Trophoblast cell (in vitro differentiated cells and primary cell): ENCODE measurements around the gene SHMT1.

Experiments
- DNase-seq, 2 donors: peaks; one replicate each; pipeline ENCODE4 v3.0.0-alpha.2; 2016
- H2AFZ ChIP-seq: 2 replicates; pipeline ENCODE4 v1.6.1; 2013; ENCODE audit warnings: low read length, moderate library complexity, mild to moderate bottlenecking; ENCODE audit not compliant: insufficient read depth, poor library complexity
- H2AK5ac ChIP-seq: 2 replicates; pipeline ENCODE4 v1.6.1; 2013; ENCODE audit warnings: mild to moderate bottlenecking, low read length
- H2BK120ac ChIP-seq: 2 replicates; pipeline ENCODE4 v1.6.1; 2013; ENCODE audit warnings: low read length, mild to moderate bottlenecking, moderate library complexity; ENCODE audit not compliant: insufficient read depth, poor library complexity
- H2BK12ac ChIP-seq: 2 replicates; pipeline ENCODE4 v1.6.1; 2013; ENCODE audit warnings: mild to moderate bottlenecking, low read length, moderate library complexity
- H2BK5ac ChIP-seq: 2 replicates; pipeline ENCODE4 v1.6.1; 2013; ENCODE audit warnings: low read length, low read depth, moderate library complexity, mild to moderate bottlenecking; ENCODE audit not compliant: poor library complexity
- H3K14ac ChIP-seq: 2 replicates; pipeline ENCODE4 v1.6.1; 2013; ENCODE audit warnings: mild to moderate bottlenecking, low read length
- H3K18ac ChIP-seq: 2 replicates; pipeline ENCODE4 v1.6.1; 2013; ENCODE audit warnings: mild to moderate bottlenecking, low read length
- H3K23ac ChIP-seq: 2 replicates; pipeline ENCODE4 v1.6.1; 2013; ENCODE audit warnings: low read length
- H3K27ac ChIP-seq: 2 replicates; pipeline ENCODE4 v1.5.1; 2013; ENCODE audit warnings: low read depth, mild to moderate bottlenecking, inconsistent platforms, low read length, moderate library complexity
- H3K27me3 ChIP-seq: 2 replicates; pipeline ENCODE4 v1.6.1; 2013; ENCODE audit warnings: inconsistent platforms, mild to moderate bottlenecking, low read length, moderate library complexity; ENCODE audit not compliant: insufficient read depth
- H3K36me3 ChIP-seq, 2 experiments: 1 replicate in 1 of 2; 2 replicates in 1 of 2; pipeline ENCODE4 v1.6.1; 2013; ENCODE audit warnings: low read length in 2 of 2, mild to moderate bottlenecking in 2 of 2, moderate library complexity in 1 of 2; ENCODE audit not compliant: insufficient read depth in 2 of 2, control insufficient read depth in 1 of 2
- H3K4ac ChIP-seq: 2 replicates; pipeline ENCODE4 v1.6.1; 2013; ENCODE audit warnings: low read depth, mild to moderate bottlenecking, low read length, moderate library complexity
- H3K4me1 ChIP-seq, 2 experiments: 1 replicate in 1 of 2; 2 replicates in 1 of 2; pipeline ENCODE4 v1.6.1; 2013; ENCODE audit warnings: low read length in 2 of 2, mild to moderate bottlenecking in 2 of 2, moderate library complexity in 1 of 2; ENCODE audit not compliant: insufficient read depth in 2 of 2, control insufficient read depth in 1 of 2
- H3K4me2 ChIP-seq: 2 replicates; pipeline ENCODE4 v1.6.1; 2013; ENCODE audit warnings: inconsistent platforms, mild to moderate bottlenecking, low read length, moderate library complexity
- H3K4me3 ChIP-seq: 2 replicates; pipeline ENCODE4 v1.5.1; 2013; ENCODE audit warnings: mild to moderate bottlenecking, low read depth, low read length, inconsistent platforms
- H3K79me1 ChIP-seq: one replicate; pipeline ENCODE4 v1.6.1; 2013; ENCODE audit warnings: low read length
- H3K79me2 ChIP-seq: 2 replicates; pipeline ENCODE4 v1.6.1; 2013; ENCODE audit warnings: low read length, mild to moderate bottlenecking; ENCODE audit not compliant: control insufficient read depth, insufficient read depth, poor library complexity
- H3K9ac ChIP-seq: 2 replicates; pipeline ENCODE4 v1.6.1; 2013; ENCODE audit warnings: mild to moderate bottlenecking, low read length
- H3K9me3 ChIP-seq: 2 replicates; pipeline ENCODE4 v1.6.1; 2013; ENCODE audit warnings: low read depth, mild to moderate bottlenecking, control low read depth, inconsistent platforms, low read length; ENCODE audit not compliant: insufficient read depth
- H4K12ac ChIP-seq: 2 replicates; pipeline ENCODE4 v1.6.1; 2013; ENCODE audit warnings: low read depth, mild to moderate bottlenecking, low read length, moderate library complexity
- H4K8ac ChIP-seq: 2 replicates; pipeline ENCODE4 v1.6.1; 2013; ENCODE audit warnings: low read depth, mild to moderate bottlenecking, low read length, moderate library complexity
- H4K91ac ChIP-seq: one replicate; pipeline ENCODE4 v1.6.1; 2013; ENCODE audit warnings: low read depth, mild to moderate bottlenecking, low read length, moderate library complexity
- WGBS: extraction: QIAGEN DNeasy Blood & Tissue Kit; methylation state at CpG from one replicate; pipeline ENCODE4 v1.1.7; 2013; ENCODE audit warnings: missing lambda C conversion rate; ENCODE audit not compliant: insufficient read length, insufficient coverage; ENCODE audit errors: extremely low coverage; 5-methylcytosine and 5-hydroxymethylcytosine counted together

The SHMT1 gene

DNA sequence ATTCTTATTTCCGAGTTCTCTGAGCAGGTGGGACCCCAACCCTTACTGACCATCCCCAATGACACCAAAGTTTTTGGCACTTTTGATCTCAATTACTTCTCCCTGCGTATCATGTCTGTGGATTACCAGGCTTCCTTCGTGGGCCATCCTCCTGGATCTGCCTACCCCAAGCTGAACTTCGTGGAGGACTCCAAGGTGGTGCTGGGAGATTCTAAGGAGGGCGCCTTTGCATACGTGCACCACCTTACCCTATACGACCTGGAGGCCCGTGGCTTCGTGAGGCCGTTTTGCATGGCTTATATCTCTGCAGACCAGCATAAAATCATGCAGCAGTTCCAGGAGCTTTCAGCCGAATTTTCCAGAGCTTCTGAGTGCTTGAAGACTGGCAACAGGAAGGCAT, 47.4 kb downstream of the SHMT1 start:
- peak overlapping the region; percentile 84 for H4K91ac ChIP-seq
- H3K79me2 ChIP-seq: peaks cover 18% of the 10 kb centered on the region
- no peak overlapping the region for H2AFZ ChIP-seq
- peaks cover 9% of the 10 kb centered on the region for H3K79me1 ChIP-seq
- peaks cover 15 to 17% of the 10 kb centered on the region in 2 experiments for H3K4me1 ChIP-seq
- no peak overlapping the region for H2BK12ac ChIP-seq
- DNase-seq: no peak
- no peak overlapping the region for H3K14ac ChIP-seq
- peak overlapping the region; percentile 99 for H4K8ac ChIP-seq
- H3K4me3 ChIP-seq: peak overlapping the region; percentile 93
- no peak overlapping the region for H3K27ac ChIP-seq
- no peak overlapping the region for H2AK5ac ChIP-seq
- H2BK5ac ChIP-seq: no peak overlapping the region
- H3K27me3 ChIP-seq: no peaks in the 10 kb centered on the region
- H3K36me3 ChIP-seq: peaks cover 19 to 27% of the 10 kb centered on the region in 2 experiments
- no CpG with 5 or more reads among the region's 11 CpGs for WGBS
- peak overlapping the region; percentile 24 for H3K9ac ChIP-seq
- H4K12ac ChIP-seq: peak overlapping the region; percentile 96
- peaks cover 3% of the 10 kb centered on the region for H3K9me3 ChIP-seq
- no peak overlapping the region for H3K23ac ChIP-seq
- peak overlapping the region; percentile 14 for H3K18ac ChIP-seq
- H3K4ac ChIP-seq: peak overlapping the region; percentile 66
- no peak overlapping the region for H2BK120ac ChIP-seq
- H3K4me2 ChIP-seq: peak overlapping the region; percentile 88

DNA sequence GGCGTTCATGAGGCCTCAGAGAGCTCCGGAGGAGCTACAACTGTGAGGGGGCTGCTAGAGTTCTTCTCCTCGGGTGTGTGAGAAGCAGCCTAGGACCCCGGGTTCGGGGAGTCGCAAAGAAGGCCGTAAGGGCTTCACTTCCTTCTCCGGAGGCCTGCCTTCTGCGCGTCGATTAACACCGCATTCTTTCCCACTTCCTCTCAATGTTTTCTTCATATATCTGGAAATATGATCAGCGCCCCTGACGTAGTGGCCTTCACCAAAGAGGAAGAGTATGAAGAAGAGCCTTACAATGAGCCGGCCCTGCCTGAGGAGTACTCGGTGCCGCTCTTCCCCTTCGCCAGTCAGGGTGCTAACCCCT, 47.8 kb downstream of the SHMT1 start:
- peak overlapping the region; percentile 93 for H3K14ac ChIP-seq
- peak overlapping the region; percentile 66 for H3K4ac ChIP-seq
- peaks cover 1% of the 10 kb centered on the region for H3K9me3 ChIP-seq
- H3K9ac ChIP-seq: peak overlapping the region; percentile 80
- peak overlapping the region; percentile 40 for H2AK5ac ChIP-seq
- peak overlapping the region; percentile 99 for H4K8ac ChIP-seq
- no peak overlapping the region for H3K23ac ChIP-seq
- H3K27me3 ChIP-seq: no peaks in the 10 kb centered on the region
- peaks cover 18% of the 10 kb centered on the region for H3K79me2 ChIP-seq
- H2BK12ac ChIP-seq: no peak overlapping the region
- peaks cover 15 to 17% of the 10 kb centered on the region in 2 experiments for H3K4me1 ChIP-seq
- H2BK120ac ChIP-seq: peak overlapping the region; percentile 34
- peak overlapping the region; percentile 85 for H2BK5ac ChIP-seq
- H3K4me2 ChIP-seq: peak overlapping the region; percentile 88
- H3K79me1 ChIP-seq: peaks cover 9% of the 10 kb centered on the region
- H2AFZ ChIP-seq: peak overlapping the region; percentile 93
- WGBS: no CpG with 5 or more reads among the region's 18 CpGs
- peak in 1 of 2 donors; percentile 33 for DNase-seq
- peak overlapping the region; percentile 83 for H3K27ac ChIP-seq
- peak overlapping the region; percentile 93 for H3K4me3 ChIP-seq
- H4K12ac ChIP-seq: peak overlapping the region; percentile 96
- peaks cover 19 to 27% of the 10 kb centered on the region in 2 experiments for H3K36me3 ChIP-seq
- H3K18ac ChIP-seq: peak overlapping the region; percentile 85
- peak overlapping the region; percentile 84 for H4K91ac ChIP-seq

DNA sequence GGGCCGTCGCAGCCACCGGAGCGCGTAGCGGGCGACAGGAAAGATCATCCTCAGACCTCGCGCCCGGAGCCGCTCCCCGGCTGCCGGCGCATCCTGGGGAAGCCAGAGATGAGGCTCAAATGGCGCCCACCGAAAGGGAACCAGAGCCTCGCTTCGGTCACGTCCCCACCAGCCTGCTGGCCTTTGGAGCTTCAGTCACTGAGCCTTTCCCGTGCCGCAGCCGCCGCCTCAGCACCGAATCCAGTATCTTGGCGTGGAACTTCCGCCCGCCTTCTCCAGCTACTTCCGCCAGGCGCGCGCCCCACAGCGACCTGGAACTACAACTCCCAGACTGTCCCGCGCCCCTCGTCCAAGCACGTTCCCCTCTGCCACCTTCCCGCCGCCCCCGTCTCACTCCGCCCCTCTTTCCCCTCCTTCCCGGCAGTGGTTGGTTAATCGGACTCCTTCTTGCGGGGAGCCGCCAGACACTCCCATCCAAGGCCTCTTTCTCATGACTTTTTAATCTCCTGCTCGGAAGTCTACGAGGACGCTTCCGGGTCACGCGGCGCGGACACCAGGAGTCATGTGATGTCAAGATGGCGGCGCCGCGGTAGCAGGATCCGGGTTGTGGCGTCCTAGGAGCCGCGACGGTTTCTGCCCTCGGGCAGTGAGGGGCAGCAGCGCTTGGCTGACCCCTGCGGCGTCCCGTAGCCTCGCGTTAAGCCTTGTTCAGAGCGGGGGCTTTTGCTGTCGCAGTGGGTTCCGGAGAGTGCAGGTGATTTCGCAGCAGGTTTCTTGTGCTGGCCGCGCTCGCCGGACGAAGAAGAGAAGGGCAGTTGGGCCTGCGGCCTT, 48.4 kb downstream of the SHMT1 start, which contains the start of the genes SMCR8 and TOP3A:
Gene SMCR8, plus strand, starts transcription at position 563 of the 831 bp plus-strand sequence. CDS start 497 bp downstream, outside the sequence.
Gene TOP3A, minus strand, starts transcription at position 264 of the 831 bp plus-strand sequence. Its CDS starts 216 bp downstream, at position 48.
- Histone ChIP-seq H4K91ac (peak within 1 kb of the TSS; percentile 84), H3K27ac (peak within 1 kb of the TSS; percentile 83), H3K4me1 (peaks cover 15 to 17% of the 10 kb centered on the region in 2 experiments), H2BK12ac (peak within 1 kb of the TSS; percentile 23), H4K8ac (peak within 1 kb of the TSS; percentile 99), H3K79me2 (peaks cover 18% of the 10 kb centered on the region), H4K12ac (peak within 1 kb of the TSS; percentile 96), H3K79me1 (peaks cover 9% of the 10 kb centered on the region), H3K23ac (no peak within 1 kb of the TSS), H3K36me3 (peaks cover 19 to 31% of the 10 kb centered on the region in 2 experiments), H2BK120ac (peak within 1 kb of the TSS; percentile 37), H3K4ac (peak within 1 kb of the TSS; percentile 66), H3K27me3 (no peaks in the 10 kb centered on the region), H3K18ac (peak within 1 kb of the TSS; percentile 85), H2BK5ac (peak within 1 kb of the TSS; percentile 85), H2AFZ (peak within 1 kb of the TSS; percentile 93), H3K4me3 (peak within 1 kb of the TSS; percentile 93), H3K9ac (peak within 1 kb of the TSS; percentile 92), H3K14ac (peak within 1 kb of the TSS; percentile 93), H3K4me2 (peak within 1 kb of the TSS; percentile 88), H2AK5ac (peak within 1 kb of the TSS; percentile 40), H3K9me3 (no peaks in the 10 kb centered on the region)
- peak; percentile 98 to 99 for DNase-seq
- no CpG with 5 or more reads among the region's 78 CpGs for WGBS

DNA sequence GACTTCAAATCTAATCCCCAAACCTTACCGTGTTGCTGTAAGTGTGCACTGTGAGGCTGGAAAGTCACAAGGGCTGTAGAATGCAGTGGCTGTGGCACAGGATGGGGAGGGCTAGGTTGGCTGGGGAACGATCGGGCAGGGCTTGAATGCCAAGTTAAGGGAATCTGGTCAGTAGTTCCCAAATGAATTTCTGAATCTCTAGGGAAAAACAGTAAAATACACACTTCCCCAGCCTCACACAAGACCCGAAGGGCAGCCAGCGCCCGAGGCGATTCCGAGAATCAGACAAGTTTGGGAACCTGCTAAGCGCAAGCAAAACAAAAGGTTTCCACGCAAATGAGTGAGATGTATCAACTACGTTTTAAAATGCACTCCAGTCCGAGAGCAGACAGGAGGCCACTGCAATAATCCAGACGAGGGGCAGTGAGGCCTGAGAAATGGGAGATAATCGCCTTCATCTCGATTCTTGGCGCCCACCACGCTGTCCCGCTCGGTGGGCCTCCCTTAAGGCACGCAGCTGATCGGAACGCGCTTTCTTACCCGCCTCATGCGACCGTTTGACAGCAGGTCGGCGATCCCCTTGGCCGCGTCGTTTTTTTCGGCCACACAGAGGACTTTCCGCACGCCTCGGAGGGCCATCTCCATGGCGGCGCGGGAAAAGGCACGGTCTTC, 49.2 kb downstream of the SHMT1 start:
- Histone ChIP-seq H3K14ac (peak overlapping the region; percentile 56), H3K4me3 (peak overlapping the region; percentile 93), H2BK5ac (peak overlapping the region; percentile 24), H2BK120ac (peak overlapping the region; percentile 37), H4K91ac (peak overlapping the region; percentile 78), H3K9me3 (no peaks in the 10 kb centered on the region), H4K8ac (peak overlapping the region; percentile 77), H3K79me2 (peaks cover 18% of the 10 kb centered on the region), H3K4me2 (peak overlapping the region; percentile 88), H3K27ac (peak overlapping the region; percentile 56), H3K9ac (peak overlapping the region; percentile 92), H3K4ac (peak overlapping the region; percentile 44), H3K4me1 (peaks cover 15 to 17% of the 10 kb centered on the region in 2 experiments), H2BK12ac (peak overlapping the region; percentile 23), H2AK5ac (peak overlapping the region; percentile 22), H3K18ac (peak overlapping the region; percentile 71), H3K27me3 (no peaks in the 10 kb centered on the region), H3K36me3 (peaks cover 19 to 31% of the 10 kb centered on the region in 2 experiments), H3K79me1 (peaks cover 9% of the 10 kb centered on the region), H3K23ac (no peak overlapping the region), H4K12ac (peak overlapping the region; percentile 37), H2AFZ (peak overlapping the region; percentile 62)
- no CpG with 5 or more reads among the region's 39 CpGs for WGBS
- peak; percentile 16 to 55 for DNase-seq
